Anterior cingulate cortex (tissue), 58 donors: ENCODE data around the gene SH2D3A.

Experiments used
- DNase-seq, 58 donors: peaks; one replicate each; lab custom pipeline; 2025; lab: John Stamatoyannopoulos, UW

The SH2D3A gene

DNA sequence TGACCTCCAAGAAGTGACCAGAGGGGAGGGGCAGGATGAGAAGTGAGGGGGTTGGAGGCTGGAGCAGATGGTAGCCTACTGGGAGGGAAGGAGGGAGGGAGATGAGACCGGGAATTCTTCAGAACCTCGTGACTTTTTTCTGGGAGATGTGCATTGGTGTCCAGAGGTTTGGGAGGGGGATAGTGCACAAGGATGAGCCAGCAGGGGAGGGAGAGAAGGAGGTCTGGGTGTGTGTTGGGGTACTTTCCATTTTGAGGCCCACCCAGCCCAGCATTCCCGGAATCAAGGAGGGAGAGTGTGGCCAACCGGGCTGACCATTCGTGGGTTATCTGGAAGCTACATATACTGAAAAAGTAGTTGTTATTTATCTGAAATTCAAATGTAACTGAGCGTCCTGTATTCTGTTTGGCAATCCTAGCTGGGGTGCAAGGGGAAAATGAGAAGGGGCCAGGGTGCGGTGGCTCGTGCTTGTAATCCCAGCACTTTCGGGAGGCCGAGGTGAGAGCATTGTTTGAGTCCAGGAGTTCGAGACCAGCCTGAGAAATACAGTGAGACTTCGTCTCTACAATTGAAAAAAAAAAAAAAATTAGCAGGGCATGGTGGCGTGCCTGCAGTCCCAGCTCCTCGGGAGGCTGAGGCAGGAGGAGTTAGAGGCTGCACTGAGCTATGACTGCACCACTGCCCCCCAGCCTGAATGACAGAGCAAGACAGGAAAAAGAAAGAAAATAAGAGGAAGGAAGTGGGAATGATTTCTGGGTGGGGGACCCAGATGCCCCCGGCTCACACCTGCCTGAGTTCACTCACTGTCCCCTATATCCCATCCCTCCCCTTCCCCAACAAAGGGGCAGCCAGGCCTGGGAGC lies 42.4 kb downstream of the SH2D3A start:
- DNase-seq, result no peak

DNA sequence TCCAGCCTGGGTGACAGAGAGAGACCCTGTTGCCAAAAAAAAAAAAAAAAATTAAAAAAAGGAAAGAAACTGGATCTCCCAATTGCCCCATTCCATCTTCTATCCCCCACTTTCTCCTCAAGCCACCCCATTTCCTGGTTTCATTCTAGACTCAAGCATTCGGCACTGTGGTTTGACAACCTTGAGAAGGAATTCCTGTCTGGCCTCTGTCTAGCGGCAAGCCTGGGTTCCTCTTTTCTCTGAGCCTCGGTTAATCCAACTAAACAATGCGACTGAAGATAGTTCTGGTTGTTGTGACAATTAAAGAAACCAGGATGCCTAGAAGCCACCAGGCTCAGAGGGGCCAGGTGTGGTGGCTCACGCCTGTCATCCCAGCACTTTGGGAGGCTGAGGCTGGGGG lies 43.5 kb downstream of the SH2D3A start:
- DNase-seq, result peak in 1 of 58 donors; percentile 4

- DNase-seq, result peak in 3 of 58 donors; percentile 11 to 30 (median 11)
Observed at GRCh38 chr19:6723108-6723618, 44.1 kb downstream of the SH2D3A start.

GRCh38 chr19:6721773-6722172 lies 45.5 kb downstream of the SH2D3A start:
- no peak for DNase-seq

GRCh38 chr19:6721138-6721474 lies 46.1 kb downstream of the SH2D3A start:
- DNase-seq, result no peak

- peak in 12 of 58 donors; percentile 2 to 68 (median 18) for DNase-seq
Observed at GRCh38 chr19:6720369-6721137, 46.7 kb downstream of the SH2D3A start, which contains the start of gene C3. TSS of gene C3 (minus strand) at chr19:6720650. CDS start at chr19:6720589, 61 bp downstream.

- DNase-seq, result no peak
Observed at GRCh38 chr19:6719992-6720368, 47.3 kb downstream of the SH2D3A start.

GRCh38 chr19:6719540-6719861 lies 47.7 kb downstream of the SH2D3A start:
- peak in 4 of 58 donors; percentile 12 to 43 (median 22) for DNase-seq

DNA sequence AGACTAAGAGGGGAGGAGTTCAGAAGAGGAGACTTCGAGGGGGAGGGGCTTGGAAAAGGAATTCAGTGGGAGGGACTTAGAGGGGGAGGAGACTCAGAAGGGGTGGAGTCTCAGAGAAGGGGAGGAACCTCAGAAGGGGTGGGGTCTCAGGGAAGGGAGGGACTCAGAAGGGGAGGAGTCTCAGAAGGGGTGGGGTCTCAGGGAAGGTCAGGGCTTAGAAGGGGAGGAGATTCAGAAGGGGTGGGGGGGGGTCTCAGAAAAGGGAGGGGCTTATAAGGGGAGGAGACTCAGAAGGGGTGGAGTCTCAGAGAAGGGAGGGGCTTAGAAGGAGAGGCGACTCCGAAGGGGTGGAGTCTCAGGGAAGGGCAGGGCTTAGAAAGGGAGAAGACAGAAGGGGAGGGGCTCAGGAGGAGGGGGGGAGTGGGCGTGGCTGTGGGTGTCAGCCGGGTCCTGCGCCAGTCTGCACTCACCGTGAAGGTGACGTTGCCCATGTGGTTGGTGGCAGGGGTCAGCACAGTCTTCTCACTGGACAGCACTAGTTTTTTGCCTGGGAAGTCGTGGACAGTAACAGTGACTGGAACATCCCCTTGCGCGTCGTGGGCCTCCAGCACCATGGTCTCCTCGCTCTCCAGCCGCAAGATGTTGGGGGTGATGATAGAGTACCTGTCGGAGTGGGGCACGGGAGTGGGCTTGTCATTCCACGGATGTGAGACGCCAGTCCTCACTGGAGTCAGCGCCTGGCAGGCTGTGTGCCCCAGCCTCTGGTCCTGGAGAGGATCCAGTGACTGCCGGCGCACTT lies 48.3 kb downstream of the SH2D3A start:
- DNase-seq, result peak in 34 of 58 donors; percentile 2 to 57 (median 30)

- DNase-seq, result no peak
Observed at GRCh38 chr19:6718111-6718740, 49.0 kb downstream of the SH2D3A start.

- DNase-seq, result no peak
Observed at GRCh38 chr19:6717441-6717971, 49.7 kb downstream of the SH2D3A start.

DNA sequence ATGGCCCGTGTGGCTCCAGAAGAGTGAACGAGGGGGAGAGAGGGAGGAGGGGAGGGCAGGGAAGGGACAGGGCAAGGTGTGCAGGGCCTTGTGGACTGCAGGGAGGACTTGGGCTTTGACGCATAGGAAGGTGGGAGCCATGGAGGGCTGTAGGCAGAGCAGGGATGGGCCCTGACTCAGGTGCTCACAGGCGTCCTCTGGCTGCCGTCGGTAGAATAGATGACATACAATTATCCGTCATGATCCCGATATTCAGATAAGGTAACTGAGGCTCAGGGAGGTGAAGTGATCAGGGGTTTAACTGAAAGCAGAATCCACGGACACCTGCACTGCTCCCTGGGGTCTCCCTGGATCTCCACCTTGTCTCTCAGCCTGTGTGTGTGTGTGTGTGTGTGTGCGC lies 50.2 kb downstream of the SH2D3A start:
- no peak for DNase-seq

DNA sequence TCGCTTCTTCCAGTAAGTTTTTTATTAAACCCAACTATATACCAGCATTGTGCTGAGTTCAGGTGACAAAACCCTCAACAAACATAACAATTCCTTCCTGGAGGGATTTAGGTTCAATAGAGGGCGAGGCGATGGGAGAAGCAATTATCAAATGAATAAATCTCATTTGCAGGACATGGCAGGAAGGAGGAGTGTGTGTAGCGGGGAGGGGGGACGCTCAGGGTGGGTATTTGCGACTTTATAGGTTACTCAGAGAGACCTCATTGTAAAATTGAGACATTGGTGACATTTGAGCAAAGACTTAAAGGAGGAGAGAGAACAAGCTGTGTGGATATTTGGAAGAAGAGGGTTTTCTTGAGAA lies 50.6 kb downstream of the SH2D3A start:
- no peak for DNase-seq

GRCh38 chr19:6714749-6715555 lies 52.3 kb downstream of the SH2D3A start:
- DNase-seq, result no peak

- no peak for DNase-seq
Observed at GRCh38 chr19:6713773-6714692, 53.2 kb downstream of the SH2D3A start.

GRCh38 chr19:6712692-6713670 lies 54.3 kb downstream of the SH2D3A start:
- no peak for DNase-seq

DNA sequence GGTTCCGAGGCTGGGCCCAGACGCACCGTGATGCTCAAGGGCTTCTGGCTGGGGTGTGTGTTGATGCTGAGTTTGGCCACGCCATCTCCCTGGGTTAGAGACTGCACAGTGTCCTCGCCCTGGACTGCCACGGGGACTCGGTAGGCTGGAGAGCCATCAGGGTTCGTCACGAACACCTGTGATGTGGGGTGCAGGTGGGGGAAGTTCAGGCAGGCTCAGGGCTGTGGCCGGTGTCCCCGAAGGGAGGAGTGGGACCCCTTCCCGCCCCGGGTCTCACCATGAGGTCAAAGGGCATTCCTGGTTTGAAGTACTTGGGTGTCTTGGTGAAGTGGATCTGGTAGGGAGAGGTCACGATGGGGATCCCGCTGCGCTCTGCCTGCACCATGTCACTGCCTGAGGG lies 55.0 kb downstream of the SH2D3A start:
- DNase-seq, result no peak
